ENCODE data around the gene ZNF329.

The ZNF329 gene

GRCh38 chr19:58129284-58129683, 21.3 kb downstream of the ZNF329 start:
- no peak for TF ChIP-seq CTCF (conservative IDR thresholded peaks at IDR 0.05; ENCODE audit: low read length)
- no peak for TF ChIP-seq EZH2phosphoT487 (IDR thresholded peaks at IDR 0.05; ENCODE audit: borderline replicate concordance)
- H3K36me3 ChIP-seq (ENCODE audit: insufficient read depth, low read length), result peaks cover 57% of the 10 kb centered on the region
- H4K20me1 ChIP-seq (ENCODE audit: insufficient read depth, low read length, poor library complexity, severe bottlenecking), result no peaks in the 10 kb centered on the region
- no peak overlapping the region for H3K9ac ChIP-seq (ENCODE audit: low read depth, low read length, poor library complexity, severe bottlenecking)
- no peaks in the 10 kb centered on the region for H3K9me2 ChIP-seq (replicated peaks; ENCODE audit: low read depth, low read length)
- no peak overlapping the region for H3K4me3 ChIP-seq (ENCODE audit: low read length, poor library complexity, severe bottlenecking)
- H3K4me1 ChIP-seq (ENCODE audit: insufficient read depth, low read length, poor library complexity, severe bottlenecking), result no peaks in the 10 kb centered on the region
- no peaks in the 10 kb centered on the region for H3K27me3 ChIP-seq (ENCODE audit: insufficient read depth, low read length, poor library complexity, severe bottlenecking)
- no peak overlapping the region for H3K4me2 ChIP-seq (ENCODE audit: low read depth, low read length, poor library complexity, severe bottlenecking)
- no peaks in the 10 kb centered on the region for H3K79me2 ChIP-seq (ENCODE audit: insufficient read depth, low read length)
- no peak overlapping the region for H2AFZ ChIP-seq (ENCODE audit: low read length)
- H3F3A ChIP-seq (ENCODE audit: low read depth), result no peaks in the 10 kb centered on the region
- H3K9me3 ChIP-seq (ENCODE audit: insufficient read depth, low read depth, low read length), result peaks cover 73% of the 10 kb centered on the region

- Histone ChIP-seq H3K4me2 (ENCODE audit: low read depth, low read length, poor library complexity, severe bottlenecking) (no peak overlapping the region), H3K9ac (ENCODE audit: low read depth, low read length, poor library complexity, severe bottlenecking) (no peak overlapping the region), H3K9me2 (replicated peaks; ENCODE audit: low read depth, low read length) (no peaks in the 10 kb centered on the region), H4K20me1 (ENCODE audit: insufficient read depth, low read length, poor library complexity, severe bottlenecking) (no peaks in the 10 kb centered on the region), H3K79me2 (ENCODE audit: insufficient read depth, low read length) (no peaks in the 10 kb centered on the region), H3K4me1 (ENCODE audit: insufficient read depth, low read length, poor library complexity, severe bottlenecking) (no peaks in the 10 kb centered on the region), H3K36me3 (ENCODE audit: insufficient read depth, low read length) (peaks cover 46% of the 10 kb centered on the region), H3K4me3 (ENCODE audit: low read length, poor library complexity, severe bottlenecking) (no peak overlapping the region), H3F3A (ENCODE audit: low read depth) (no peaks in the 10 kb centered on the region), H3K9me3 (ENCODE audit: insufficient read depth, low read depth, low read length) (peaks cover 73% of the 10 kb centered on the region), H3K27me3 (ENCODE audit: insufficient read depth, low read length, poor library complexity, severe bottlenecking) (no peaks in the 10 kb centered on the region), H2AFZ (ENCODE audit: low read length) (no peak overlapping the region)
- TF ChIP-seq CTCF (conservative IDR thresholded peaks at IDR 0.05; ENCODE audit: low read length) (no peak), EZH2phosphoT487 (IDR thresholded peaks at IDR 0.05; ENCODE audit: borderline replicate concordance) (no peak)
Measured at GRCh38 chr19:58128041-58128685, 22.4 kb downstream of the ZNF329 start.

GRCh38 chr19:58123354-58123753, 27.2 kb downstream of the ZNF329 start:
- Histone ChIP-seq H4K20me1 (ENCODE audit: insufficient read depth, low read length, poor library complexity, severe bottlenecking) (no peaks in the 10 kb centered on the region), H3K9me2 (replicated peaks; ENCODE audit: low read depth, low read length) (no peaks in the 10 kb centered on the region), H3K4me2 (ENCODE audit: low read depth, low read length, poor library complexity, severe bottlenecking) (no peak overlapping the region), H2AFZ (ENCODE audit: low read length) (no peak overlapping the region), H3K4me1 (ENCODE audit: insufficient read depth, low read length, poor library complexity, severe bottlenecking) (no peaks in the 10 kb centered on the region), H3F3A (ENCODE audit: low read depth) (no peaks in the 10 kb centered on the region), H3K36me3 (ENCODE audit: insufficient read depth, low read length) (peaks cover 11% of the 10 kb centered on the region), H3K79me2 (ENCODE audit: insufficient read depth, low read length) (no peaks in the 10 kb centered on the region), H3K27me3 (ENCODE audit: insufficient read depth, low read length, poor library complexity, severe bottlenecking) (no peaks in the 10 kb centered on the region), H3K4me3 (ENCODE audit: low read length, poor library complexity, severe bottlenecking) (no peak overlapping the region), H3K9me3 (ENCODE audit: insufficient read depth, low read depth, low read length) (peaks cover 74% of the 10 kb centered on the region), H3K9ac (ENCODE audit: low read depth, low read length, poor library complexity, severe bottlenecking) (no peak overlapping the region)
- TF ChIP-seq CTCF (conservative IDR thresholded peaks at IDR 0.05; ENCODE audit: low read length) (no peak), EZH2phosphoT487 (IDR thresholded peaks at IDR 0.05; ENCODE audit: borderline replicate concordance) (no peak)
